M059J (cell line): ENCODE measurements around the gene ZNF333. TPM values are rescaled to one million over a fixed set of nuclear protein-coding genes. Genes with fewer than 3 reads are reported as not detected.
"Not testable (repeated sequence)": the region's sequence is repeated elsewhere in the genome, so short reads cannot be mapped to it uniquely, and the experiment has no call there.

Source experiments
- DNase-seq: peaks from one replicate; pipeline ENCODE4 v3.0.0-alpha.2; 2012; ENCODE audit warnings: low read depth
- total RNA-seq: library from RNA; depleted of rRNA; stranded (reverse); fragments of >200 nt; shearing (Covaris generic); gene quantifications from 2 replicates; pipeline ENCODE4 v1.2.3, GENCODE V29; 2014

Gene ZNF333
- total RNA-seq, 1 experiment from 2014 or later, result 6.0 TPM

GRCh38 chr19:14768001-14768400 lies 78.2 kb downstream of the ZNF333 start:
- no peak for DNase-seq

- no peak for DNase-seq
Observed at GRCh38 chr19:14769201-14769600, 79.4 kb downstream of the ZNF333 start.

- no peak for DNase-seq
Observed at GRCh38 chr19:14770136-14770535, 80.3 kb downstream of the ZNF333 start.

- DNase-seq, result no peak
Observed at GRCh38 chr19:14770944-14771839, 81.3 kb downstream of the ZNF333 start.

- no peak for DNase-seq
Observed at GRCh38 chr19:14772467-14772866, 82.6 kb downstream of the ZNF333 start.

- DNase-seq, result no peak
Observed at GRCh38 chr19:14772995-14773394, 83.1 kb downstream of the ZNF333 start.

GRCh38 chr19:14773722-14774121 lies 83.9 kb downstream of the ZNF333 start:
- not testable (repeated sequence) for DNase-seq

- DNase-seq, result no peak
Observed at GRCh38 chr19:14774373-14774772, 84.5 kb downstream of the ZNF333 start.

- not testable (repeated sequence) for DNase-seq
Observed at GRCh38 chr19:14775326-14775725, 85.5 kb downstream of the ZNF333 start.

- DNase-seq, result no peak
Observed at GRCh38 chr19:14775869-14776586, 86.2 kb downstream of the ZNF333 start.

- DNase-seq, result not testable (repeated sequence)
Observed at GRCh38 chr19:14777645-14778044, 87.8 kb downstream of the ZNF333 start.

GRCh38 chr19:14778110-14778845 lies 88.4 kb downstream of the ZNF333 start, which contains the start of gene ADGRE2:
Gene ADGRE2 (minus strand): TSS chr19:14778560. CDS start chr19:14776756, 1,804 bp downstream.
- not testable (repeated sequence) for DNase-seq

GRCh38 chr19:14779151-14779550 lies 89.3 kb downstream of the ZNF333 start:
- DNase-seq, result no peak

- DNase-seq, result not testable (repeated sequence)
Observed at GRCh38 chr19:14780622-14781225, 90.9 kb downstream of the ZNF333 start.

GRCh38 chr19:14781713-14782536 lies 92.1 kb downstream of the ZNF333 start:
- not testable (repeated sequence) for DNase-seq

GRCh38 chr19:14782626-14783409 lies 93.0 kb downstream of the ZNF333 start:
- no peak for DNase-seq
